H1 (cell line): ENCODE data around the gene NBEA. TPM values are rescaled to one million over a fixed set of nuclear protein-coding genes. Genes with fewer than 3 reads are reported as not detected.

Experiments
- CTCF ChIA-PET: fragments of 300-600 bp; sonication (Branson Sonifier 250); formaldehyde crosslinking; loops from one replicate; lab custom pipeline; 2021; ENCODE audit not compliant: partially characterized antibody; lab: Charles Lee
- POLR2A ChIA-PET: fragments of 300-600 bp; sonication (Branson Sonifier 250); formaldehyde crosslinking; loops from one replicate; lab custom pipeline; 2021; ENCODE audit warnings: inconsistent platforms; ENCODE audit not compliant: partially characterized antibody; lab: Charles Lee
- DNase-seq, 2 experiments: peaks; one replicate each; pipeline versions ENCODE4 v3.0.0 to v3.0.0-alpha.2; 2010 to 2022; ENCODE audit warnings: low spot score in 2 of 2, low read depth in 1 of 2, mixed read lengths in 1 of 2
- FAIRE-seq: peaks from 2 replicates; lab custom pipeline; 2011; peaks lifted over from hg19 to GRCh38; lab: Jason Lieb, UNC
- H2AFZ ChIP-seq: 2 replicates; pipeline ENCODE4 v1.8.1; 2012; ENCODE audit warnings: low read length, inconsistent platforms
- H2AK5ac ChIP-seq: 2 replicates; pipeline ENCODE4 v1.6.1; 2013; ENCODE audit warnings: low read depth, low read length
- H2BK120ac ChIP-seq: replicated peaks from 2 replicates; pipeline ENCODE3; 2013; ENCODE audit warnings: low read depth, low read length, inconsistent platforms
- H2BK12ac ChIP-seq: 2 replicates; pipeline ENCODE4 v1.6.1; 2013; ENCODE audit warnings: low read depth, low read length
- H2BK15ac ChIP-seq: 2 replicates; pipeline ENCODE4 v1.6.1; 2013; ENCODE audit warnings: low read length
- H2BK20ac ChIP-seq: 2 replicates; pipeline ENCODE4 v1.6.1; 2013; ENCODE audit warnings: low read length
- H2BK5ac ChIP-seq: 2 replicates; pipeline ENCODE4 v1.6.1; 2013; ENCODE audit warnings: low read depth, low read length
- H3K14ac ChIP-seq: 2 replicates; pipeline ENCODE4 v1.6.1; 2013; ENCODE audit warnings: inconsistent platforms; ENCODE audit not compliant: insufficient read length
- H3K18ac ChIP-seq: 2 replicates; pipeline ENCODE4 v1.6.1; 2013; ENCODE audit warnings: low read length; ENCODE audit errors: extremely low read depth
- H3K23ac ChIP-seq: 2 replicates; pipeline ENCODE4 v1.6.1; 2013; ENCODE audit warnings: inconsistent platforms; ENCODE audit not compliant: insufficient read length
- H3K23me2 ChIP-seq: 2 replicates; pipeline ENCODE4 v1.6.1; 2013; ENCODE audit warnings: low read depth, low read length
- H3K27ac ChIP-seq: 2 replicates; pipeline ENCODE4 v1.6.1; 2011; ENCODE audit warnings: low read depth, low read length, inconsistent platforms
- H3K27me3 ChIP-seq, 4 experiments: replicated peaks in 1 of 4; 1 replicate in 1 of 4; 2 replicates in 3 of 4; pipeline versions ENCODE4 v1.6.1 to v1.8.1; 2011 to 2013; ENCODE audit warnings: low read length in 3 of 4, mild to moderate bottlenecking in 3 of 4, inconsistent platforms in 2 of 4, mixed read lengths in 2 of 4, moderate library complexity in 1 of 4; ENCODE audit not compliant: control insufficient read depth in 3 of 4, insufficient read depth in 3 of 4; ENCODE audit errors: extremely low read depth in 1 of 4
- H3K36me3 ChIP-seq, 4 experiments: 2 replicates each; pipeline versions ENCODE4 v1.6.1 to v1.8.1; 2011 to 2013; ENCODE audit warnings: mild to moderate bottlenecking in 4 of 4, low read length in 3 of 4, moderate library complexity in 2 of 4, control low read depth in 1 of 4, inconsistent platforms in 1 of 4; ENCODE audit not compliant: insufficient read depth in 4 of 4, control insufficient read depth in 2 of 4
- H3K4ac ChIP-seq: replicated peaks from 2 replicates; pipeline ENCODE3; 2013; ENCODE audit warnings: low read length, low read depth, mixed read lengths, inconsistent platforms; ENCODE audit not compliant: insufficient read length
- H3K4me1 ChIP-seq, 4 experiments: replicated peaks in 1 of 4; 1 replicate in 1 of 4; 2 replicates in 3 of 4; pipeline versions ENCODE4 v1.6.1 to v1.8.1; 2011 to 2013; ENCODE audit warnings: low read length in 3 of 4, inconsistent platforms in 2 of 4, mixed read lengths in 1 of 4; ENCODE audit not compliant: insufficient read depth in 4 of 4, control insufficient read depth in 3 of 4
- H3K4me2 ChIP-seq, 2 experiments: 2 replicates each; pipeline versions ENCODE4 v1.6.1 to v1.8.1; 2011 to 2013; ENCODE audit warnings: low read depth in 2 of 2, low read length in 2 of 2, control low read depth in 1 of 2, inconsistent platforms in 1 of 2, mild to moderate bottlenecking in 1 of 2; ENCODE audit not compliant: insufficient read depth in 1 of 2
- H3K4me3 ChIP-seq, 4 experiments: fragments of 200-600, 300-600 bp in 1 of 4; sonication (generic), shearing (Covaris generic), sonication (Bioruptor Twin) in 1 of 4; 2 replicates each; pipeline versions ENCODE4 v1.5.1 to v1.8.1; 2011 to 2016; ENCODE audit warnings: low read length in 4 of 4, low read depth in 3 of 4, control low read depth in 2 of 4, inconsistent platforms in 2 of 4, mild to moderate bottlenecking in 2 of 4, mixed read lengths in 1 of 4, moderate library complexity in 1 of 4; ENCODE audit not compliant: insufficient read depth in 2 of 4; ENCODE audit errors: extremely low read depth in 1 of 4
- H3K56ac ChIP-seq: replicated peaks from 2 replicates; pipeline ENCODE3; 2013; ENCODE audit warnings: low read depth, mild to moderate bottlenecking, mixed read lengths, low read length, inconsistent platforms; ENCODE audit not compliant: insufficient read length
- H3K79me1 ChIP-seq: 2 replicates; pipeline ENCODE4 v1.6.1; 2013; ENCODE audit warnings: low read depth, low read length, control low read depth
- H3K79me2 ChIP-seq, 2 experiments: 2 replicates each; pipeline versions ENCODE4 v1.6.1 to v1.8.1; 2012 to 2013; ENCODE audit warnings: low read length in 2 of 2, mild to moderate bottlenecking in 2 of 2, inconsistent platforms in 1 of 2; ENCODE audit not compliant: insufficient read depth in 2 of 2, control insufficient read depth in 1 of 2
- H3K9ac ChIP-seq, 4 experiments: replicated peaks in 1 of 4; 1 replicate in 1 of 4; 2 replicates in 3 of 4; pipeline versions ENCODE4 v1.6.1 to v1.8.1; 2011 to 2013; ENCODE audit warnings: low read depth in 3 of 4, low read length in 3 of 4, control low read depth in 2 of 4, mild to moderate bottlenecking in 2 of 4, moderate library complexity in 2 of 4, inconsistent platforms in 1 of 4; ENCODE audit errors: extremely low read depth in 1 of 4
- H3K9me3 ChIP-seq, 2 experiments: 2 replicates each; pipeline versions ENCODE4 v1.6.1 to v1.8.1; 2012 to 2013; ENCODE audit warnings: mild to moderate bottlenecking in 2 of 2, moderate library complexity in 2 of 2, control low read depth in 1 of 2, inconsistent platforms in 1 of 2, low read depth in 1 of 2, low read length in 1 of 2, mixed read lengths in 1 of 2; ENCODE audit not compliant: insufficient read depth in 2 of 2
- H4K20me1 ChIP-seq, 2 experiments: replicated peaks in 1 of 2; 2 replicates each; pipeline versions ENCODE3 to v1.8.1; 2011 to 2013; ENCODE audit warnings: inconsistent platforms in 2 of 2, low read length in 2 of 2, mild to moderate bottlenecking in 1 of 2; ENCODE audit not compliant: insufficient read depth in 2 of 2, control insufficient read depth in 1 of 2
- H4K5ac ChIP-seq: 2 replicates; pipeline ENCODE4 v1.6.1; 2013; ENCODE audit warnings: low read length, low read depth, mixed read lengths, inconsistent platforms; ENCODE audit not compliant: insufficient read length
- H4K8ac ChIP-seq: 2 replicates; pipeline ENCODE4 v1.8.0; 2013; ENCODE audit warnings: mild to moderate bottlenecking, moderate library complexity, low read length, inconsistent platforms; ENCODE audit not compliant: insufficient read depth; ENCODE audit errors: extremely low read depth
- H4K91ac ChIP-seq: replicated peaks from 2 replicates; pipeline ENCODE3; 2013; ENCODE audit warnings: low read length, mixed read lengths, inconsistent platforms; ENCODE audit not compliant: insufficient read length
- BACH1 ChIP-seq: IDR thresholded peaks from 2 replicates; pipeline ENCODE4 v1.6.1; 2012; ENCODE audit warnings: low read length, improper control_type of control experiment
- BCL11A ChIP-seq, 2 experiments: IDR thresholded peaks; one replicate each; pipeline ENCODE4 v1.6.1; 2011; ENCODE audit warnings: low read depth in 2 of 2, low read length in 2 of 2, mild to moderate bottlenecking in 2 of 2
- CEBPB ChIP-seq: IDR thresholded peaks from 2 replicates; pipeline ENCODE4 v1.6.1; 2012; ENCODE audit warnings: low read depth, low read length
- CHD2 ChIP-seq: IDR thresholded peaks from 2 replicates; pipeline ENCODE4 v1.6.1; 2012; ENCODE audit warnings: low read length, improper control_type of control experiment
- CREB1 ChIP-seq: IDR thresholded peaks from 2 replicates; pipeline ENCODE4 v1.6.1; 2012; ENCODE audit warnings: inconsistent platforms
- CTCF ChIP-seq, 3 experiments: IDR thresholded peaks; 1 replicate in 2 of 3; 2 replicates in 1 of 3; pipeline versions ENCODE4 v1.5.1 to v1.6.1; 2011; ENCODE audit warnings: low read length in 3 of 3, mild to moderate bottlenecking in 3 of 3, inconsistent platforms in 2 of 3, low read depth in 1 of 3, moderate library complexity in 1 of 3; ENCODE audit not compliant: insufficient read depth in 1 of 3; ENCODE audit errors: control extremely low read depth in 1 of 3
- HDAC2 ChIP-seq, 2 experiments: fragments of 300-600 bp in 1 of 2; sonication (generic) in 1 of 2; IDR thresholded peaks; 2 replicates each; pipeline ENCODE4 v1.6.1; 2011 to 2012; ENCODE audit warnings: low read depth in 2 of 2, low read length in 2 of 2, mild to moderate bottlenecking in 2 of 2, moderate library complexity in 2 of 2, borderline replicate concordance in 1 of 2, inconsistent platforms in 1 of 2
- KDM4A ChIP-seq: IDR thresholded peaks from one replicate; pipeline ENCODE4 v1.7.1; 2012; ENCODE audit warnings: low read depth, mild to moderate bottlenecking, moderate library complexity, low read length, inconsistent platforms; ENCODE audit not compliant: severe bottlenecking
- TAF7 ChIP-seq: optimal IDR thresholded peaks from 2 replicates; pipeline ENCODE3; 2011; ENCODE audit warnings: low read depth, mild to moderate bottlenecking, inconsistent platforms, low read length, moderate library complexity, borderline replicate concordance
- TBP ChIP-seq: IDR thresholded peaks from 2 replicates; pipeline ENCODE4 v1.6.1; 2011; ENCODE audit warnings: low read depth, low read length, improper control_type of control experiment
- USF2 ChIP-seq: IDR thresholded peaks from 2 replicates; pipeline ENCODE4 v1.6.1; 2011; ENCODE audit warnings: low read length, improper control_type of control experiment
- WGBS, 2 experiments: shearing (Covaris generic) in 1 of 2; methylation state at CpG; one replicate each; pipeline versions ENCODE4 v1.1.6 to v1.1.7; 2013 to 2015; ENCODE audit warnings: low lambda C conversion rate in 2 of 2, mixed read lengths in 2 of 2, inconsistent platforms in 1 of 2, low coverage in 1 of 2, missing lambda C conversion rate in 1 of 2; ENCODE audit not compliant: insufficient replicate concordance in 2 of 2, insufficient coverage in 1 of 2, insufficient read length in 1 of 2; ENCODE audit errors: extremely low coverage in 1 of 2, missing lambda C conversion rate in 1 of 2; 5-methylcytosine and 5-hydroxymethylcytosine counted together
- polyA plus RNA-seq, 7 experiments: library from polyadenylated mRNA; depleted of rRNA in 3 of 7; stranded (reverse) in 5 of 7; unstranded in 2 of 7; fragments of >200 nt in 5 of 7; fragments of 200-250 nt in 2 of 7; gene quantifications; 1 replicate in 5 of 7; 2 replicates in 1 of 7; 4 replicates in 1 of 7; pipeline versions ENCODE4 v1.2.1 to v1.2.3, GENCODE V29; 2011 to 2013; ENCODE audit warnings: missing spikeins in 2 of 7, mixed read lengths in 2 of 7
- total RNA-seq: library from RNA; stranded (reverse); fragmentation: NEBNext Ultra II Directional; extraction: Animal tissue kit (Norgen Biotek cat#: 25700); gene quantifications from 2 replicates; pipeline ENCODE4 v1.2.1, GENCODE V29; 2021

Gene NBEA
- total and polyA plus RNA-seq, 2 of the 8 experiments (the other 6 are each of a cell fraction or from before 2014, with no cell fraction given): 14.2 to 21.5 TPM

- H2AK5ac ChIP-seq: no peak overlapping the region
- no peaks in the 10 kb centered on the region for H3K79me2 ChIP-seq
- no peaks in the 10 kb centered on the region for H3K27me3 ChIP-seq
- 85% methylated on average over 1 of the region's 1 CpG; no CpG with 5 or more reads in 1 of the 2 experiments for WGBS, 2 experiments
- H2BK120ac ChIP-seq: no peak overlapping the region
- H3K36me3 ChIP-seq: no peaks in the 10 kb centered on the region
- H3K23me2 ChIP-seq: no peaks in the 10 kb centered on the region
- no peak for TF ChIP-seq TBP
- no peak for TF ChIP-seq CREB1
- no peak for TF ChIP-seq CEBPB
- TF ChIP-seq HDAC2 (IDR thresholded peaks at IDR 0.05; ENCODE audit: borderline replicate concordance in 1 of 2, low read depth in 2 of 2, low read length in 2 of 2): no peak
- no peak for TF ChIP-seq CTCF (IDR thresholded peaks at IDR 0.05; ENCODE audit: control extremely low read depth in 1 of 3, insufficient read depth in 1 of 3, low read depth in 1 of 3, low read length in 3 of 3)
- TF ChIP-seq KDM4A: no peak
- no peak for TF ChIP-seq BACH1
- no peak for TF ChIP-seq USF2
- TF ChIP-seq CHD2: no peak
- TF ChIP-seq BCL11A (IDR thresholded peaks at IDR 0.05; ENCODE audit: low read depth in 2 of 2, low read length in 2 of 2): no peak
- TF ChIP-seq TAF7: no peak
- H4K20me1 ChIP-seq: no peaks in the 10 kb centered on the region
- no peak overlapping the region for H2BK20ac ChIP-seq
- H3K4me2 ChIP-seq: no peak overlapping the region
- no peak overlapping the region for H4K5ac ChIP-seq
- ChIA-PET POLR2A (interaction anchor here (0.7 kb wide), 1 partner anchor 9 kb away, joined by 4 read pairs; no protein-coding TSS in a partner anchor), CTCF (interaction anchor here (0.9 to 2.0 kb wide), 4 partner anchors 10 to 46 kb away, joined by 3 to 8 read pairs (median 4); no protein-coding TSS in a partner anchor)
- DNase-seq: no peak
- no peaks in the 10 kb centered on the region; a peak in 1 of 7 replicates for H3K4me1 ChIP-seq
- H2AFZ ChIP-seq: no peak overlapping the region
- H3K14ac ChIP-seq: no peak overlapping the region
- H3K56ac ChIP-seq: no peak overlapping the region
- no peaks in the 10 kb centered on the region for H3K9me3 ChIP-seq
- no peak overlapping the region for H2BK12ac ChIP-seq
- no peak for FAIRE-seq
- H2BK15ac ChIP-seq: no peak overlapping the region
- H4K8ac ChIP-seq: no peak overlapping the region
- H3K27ac ChIP-seq: no peak overlapping the region
- H3K4me3 ChIP-seq: no peak overlapping the region
- no peak overlapping the region for H3K18ac ChIP-seq
- H3K9ac ChIP-seq: no peak overlapping the region
- no peak overlapping the region for H3K23ac ChIP-seq
- H2BK5ac ChIP-seq: no peak overlapping the region
- H3K79me1 ChIP-seq: no peaks in the 10 kb centered on the region
- H3K4ac ChIP-seq: no peak overlapping the region
- H4K91ac ChIP-seq: no peak overlapping the region
Measured at GRCh38 chr13:35704331-35704730, 762.3 kb downstream of the NBEA start.
